Astrocyte (in vitro differentiated cells and primary cell): Measurements from ENCODE around the gene BCAS2. TPM values are rescaled to one million over a fixed set of nuclear protein-coding genes. Genes with fewer than 3 reads are reported as not detected.

ENCODE experiments used
- DNase-seq: peaks from one replicate; pipeline ENCODE4 v3.0.0-alpha.2; 2010; ENCODE audit warnings: low read depth
- FAIRE-seq: peaks from 2 replicates; lab custom pipeline; 2011; peaks lifted over from hg19 to GRCh38; lab: Jason Lieb, UNC
- H2AFZ ChIP-seq: 2 replicates; pipeline ENCODE4 v1.6.0; 2012; ENCODE audit warnings: low read depth, low read length, inconsistent platforms
- H3K27ac ChIP-seq: 2 replicates; pipeline ENCODE4 v1.5.1; 2011; ENCODE audit warnings: low read depth, low read length, inconsistent platforms
- H3K27me3 ChIP-seq: 2 replicates; pipeline ENCODE4 v1.6.0; 2011; ENCODE audit warnings: low read length, inconsistent platforms; ENCODE audit not compliant: insufficient read depth
- H3K36me3 ChIP-seq: 2 replicates; pipeline ENCODE4 v1.5.1; 2011; ENCODE audit warnings: low read length, inconsistent platforms; ENCODE audit not compliant: insufficient read depth
- H3K4me1 ChIP-seq: 2 replicates; pipeline ENCODE4 v1.5.1; 2011; ENCODE audit warnings: low read length, inconsistent platforms; ENCODE audit not compliant: insufficient read depth
- H3K4me2 ChIP-seq: 2 replicates; pipeline ENCODE4 v1.6.0; 2012; ENCODE audit warnings: low read length, inconsistent platforms
- H3K4me3 ChIP-seq: 2 replicates; pipeline ENCODE4 v1.5.1; 2011; ENCODE audit warnings: low read depth, mild to moderate bottlenecking, low read length, inconsistent platforms; ENCODE audit not compliant: insufficient read depth
- H3K79me2 ChIP-seq: 2 replicates; pipeline ENCODE4 v1.6.0; 2012; ENCODE audit warnings: mild to moderate bottlenecking, low read length, inconsistent platforms; ENCODE audit not compliant: insufficient read depth
- H3K9ac ChIP-seq: 2 replicates; pipeline ENCODE4 v1.6.0; 2012; ENCODE audit warnings: mild to moderate bottlenecking, low read length, inconsistent platforms
- H3K9me3 ChIP-seq: 2 replicates; pipeline ENCODE4 v1.5.1; 2012; ENCODE audit warnings: low read depth, mild to moderate bottlenecking, low read length, inconsistent platforms; ENCODE audit not compliant: insufficient read depth
- H4K20me1 ChIP-seq: 2 replicates; pipeline ENCODE4 v1.6.0; 2012; ENCODE audit warnings: low read length, inconsistent platforms; ENCODE audit not compliant: insufficient read depth
- H3K27ac Mint-ChIP-seq: one replicate; pipeline ENCODE4 v1.8.0; 2021; ENCODE audit warnings: mild to moderate bottlenecking, mixed read lengths; ENCODE audit not compliant: unreplicated experiment
- H3K27me3 Mint-ChIP-seq: one replicate; pipeline ENCODE4 v1.8.0; 2021; ENCODE audit warnings: low read depth, mixed read lengths; ENCODE audit not compliant: unreplicated experiment
- H3K36me3 Mint-ChIP-seq: one replicate; pipeline ENCODE4 v1.8.0; 2021; ENCODE audit warnings: low read depth, mixed read lengths; ENCODE audit not compliant: unreplicated experiment
- H3K4me1 Mint-ChIP-seq: one replicate; pipeline ENCODE4 v1.8.0; 2021; ENCODE audit warnings: low read depth, mixed read lengths; ENCODE audit not compliant: unreplicated experiment
- H3K4me3 Mint-ChIP-seq: one replicate; pipeline ENCODE4 v1.8.0; 2021; ENCODE audit warnings: mild to moderate bottlenecking, moderate library complexity, mixed read lengths; ENCODE audit not compliant: unreplicated experiment
- H3K9me3 Mint-ChIP-seq: one replicate; pipeline ENCODE4 v1.8.0; 2021; ENCODE audit warnings: mild to moderate bottlenecking, mixed read lengths; ENCODE audit not compliant: unreplicated experiment
- EZH2 ChIP-seq: IDR thresholded peaks from 2 replicates; pipeline ENCODE4 v1.6.1; 2012; ENCODE audit warnings: mild to moderate bottlenecking, low read length, inconsistent platforms; ENCODE audit not compliant: insufficient read depth
- total RNA-seq: library from RNA; stranded (reverse); gene quantifications from 2 replicates; pipeline ENCODE4 v1.2.1, GENCODE V29; 2021
- TF ChIP-seq, protein P1 (sequence below): IDR thresholded peaks from 2 replicates; pipeline ENCODE4 v1.5.1; 2011; ENCODE audit warnings: low read depth, mild to moderate bottlenecking, inconsistent platforms, low read length, moderate library complexity; ENCODE audit not compliant: insufficient read depth

Gene BCAS2
- total RNA-seq, 1 donor from 2014 or later, result 48.4 TPM

DNA sequence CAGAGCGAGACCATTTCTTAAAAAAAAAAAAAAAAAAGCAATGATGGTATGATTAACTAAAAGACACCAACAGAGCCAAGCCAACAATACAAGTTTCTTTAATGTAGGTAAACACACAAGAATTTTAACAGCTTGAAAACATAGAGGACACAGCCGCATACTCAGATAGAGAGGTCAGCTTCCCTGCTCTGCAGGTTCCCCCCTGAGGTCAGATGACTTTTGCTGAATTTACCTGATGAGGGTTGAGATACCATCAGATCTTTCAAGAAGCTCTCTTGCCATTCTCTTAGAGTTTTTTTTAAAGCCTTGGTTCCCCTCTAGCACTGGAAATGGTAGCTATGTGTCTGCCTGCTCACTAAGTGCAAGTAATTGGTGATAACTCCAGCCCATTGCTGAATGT, 31.1 kb downstream of the BCAS2 start:
- no peak overlapping the region for H2AFZ ChIP-seq
- H3K4me3 ChIP-seq, result no peak overlapping the region
- no peaks in the 10 kb centered on the region for H4K20me1 ChIP-seq
- no peak overlapping the region for H3K9ac ChIP-seq
- H3K4me1 ChIP-seq, result no peaks in the 10 kb centered on the region
- H3K4me1 Mint-ChIP-seq, result no peaks in the 10 kb centered on the region
- peaks cover 2% of the 10 kb centered on the region for H3K27me3 Mint-ChIP-seq
- H3K4me3 Mint-ChIP-seq, result no peak overlapping the region
- no peaks in the 10 kb centered on the region for H3K27me3 ChIP-seq
- no peak for FAIRE-seq
- H3K9me3 Mint-ChIP-seq, result peaks cover 2% of the 10 kb centered on the region
- H3K4me2 ChIP-seq, result no peak overlapping the region
- TF ChIP-seq EZH2, result no peak
- TF ChIP-seq, protein P1, sequence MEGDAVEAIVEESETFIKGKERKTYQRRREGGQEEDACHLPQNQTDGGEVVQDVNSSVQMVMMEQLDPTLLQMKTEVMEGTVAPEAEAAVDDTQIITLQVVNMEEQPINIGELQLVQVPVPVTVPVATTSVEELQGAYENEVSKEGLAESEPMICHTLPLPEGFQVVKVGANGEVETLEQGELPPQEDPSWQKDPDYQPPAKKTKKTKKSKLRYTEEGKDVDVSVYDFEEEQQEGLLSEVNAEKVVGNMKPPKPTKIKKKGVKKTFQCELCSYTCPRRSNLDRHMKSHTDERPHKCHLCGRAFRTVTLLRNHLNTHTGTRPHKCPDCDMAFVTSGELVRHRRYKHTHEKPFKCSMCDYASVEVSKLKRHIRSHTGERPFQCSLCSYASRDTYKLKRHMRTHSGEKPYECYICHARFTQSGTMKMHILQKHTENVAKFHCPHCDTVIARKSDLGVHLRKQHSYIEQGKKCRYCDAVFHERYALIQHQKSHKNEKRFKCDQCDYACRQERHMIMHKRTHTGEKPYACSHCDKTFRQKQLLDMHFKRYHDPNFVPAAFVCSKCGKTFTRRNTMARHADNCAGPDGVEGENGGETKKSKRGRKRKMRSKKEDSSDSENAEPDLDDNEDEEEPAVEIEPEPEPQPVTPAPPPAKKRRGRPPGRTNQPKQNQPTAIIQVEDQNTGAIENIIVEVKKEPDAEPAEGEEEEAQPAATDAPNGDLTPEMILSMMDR, result no peak
- no peak for DNase-seq
- H3K36me3 Mint-ChIP-seq, result no peaks in the 10 kb centered on the region
- no peaks in the 10 kb centered on the region for H3K9me3 ChIP-seq
- H3K79me2 ChIP-seq, result no peaks in the 10 kb centered on the region
- no peaks in the 10 kb centered on the region for H3K36me3 ChIP-seq
- H3K27ac ChIP-seq, result no peak overlapping the region
- no peak overlapping the region for H3K27ac Mint-ChIP-seq

DNA sequence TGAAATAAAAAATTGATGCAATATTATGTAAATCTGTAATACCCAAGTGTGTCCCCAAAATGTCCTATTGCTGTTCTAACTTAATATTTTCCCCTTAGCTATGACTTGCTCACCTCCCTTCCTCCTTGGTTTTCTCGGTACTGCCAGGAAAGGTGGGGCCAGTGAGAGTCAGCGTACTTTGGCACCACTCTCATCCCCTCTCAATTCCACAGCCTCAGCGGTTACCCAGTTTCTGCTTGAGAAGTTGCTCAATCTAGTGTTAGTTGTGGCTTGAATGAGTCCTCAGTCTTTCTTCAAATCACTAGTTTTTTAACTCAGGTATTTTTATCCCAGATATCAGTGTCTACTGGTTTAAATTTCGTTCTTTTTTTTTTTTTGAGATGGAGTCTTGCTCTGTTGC, 32.3 kb downstream of the BCAS2 start:
- Histone ChIP-seq H3K36me3 (no peaks in the 10 kb centered on the region), H3K9ac (no peak overlapping the region), H3K27ac (no peak overlapping the region), H3K79me2 (no peaks in the 10 kb centered on the region), H4K20me1 (no peaks in the 10 kb centered on the region), H2AFZ (no peak overlapping the region), H3K4me1 (no peaks in the 10 kb centered on the region), H3K9me3 (no peaks in the 10 kb centered on the region), H3K27me3 (no peaks in the 10 kb centered on the region), H3K4me3 (no peak overlapping the region), H3K4me2 (no peak overlapping the region)
- TF ChIP-seq, protein P1, result no peak
- TF ChIP-seq EZH2, result no peak
- H3K4me1 Mint-ChIP-seq, result no peaks in the 10 kb centered on the region
- no peak overlapping the region for H3K27ac Mint-ChIP-seq
- peak; percentile 9 for DNase-seq
- no peaks in the 10 kb centered on the region for H3K36me3 Mint-ChIP-seq
- no peaks in the 10 kb centered on the region for H3K27me3 Mint-ChIP-seq
- no peak for FAIRE-seq
- H3K4me3 Mint-ChIP-seq, result no peak overlapping the region
- H3K9me3 Mint-ChIP-seq, result no peaks in the 10 kb centered on the region

DNA sequence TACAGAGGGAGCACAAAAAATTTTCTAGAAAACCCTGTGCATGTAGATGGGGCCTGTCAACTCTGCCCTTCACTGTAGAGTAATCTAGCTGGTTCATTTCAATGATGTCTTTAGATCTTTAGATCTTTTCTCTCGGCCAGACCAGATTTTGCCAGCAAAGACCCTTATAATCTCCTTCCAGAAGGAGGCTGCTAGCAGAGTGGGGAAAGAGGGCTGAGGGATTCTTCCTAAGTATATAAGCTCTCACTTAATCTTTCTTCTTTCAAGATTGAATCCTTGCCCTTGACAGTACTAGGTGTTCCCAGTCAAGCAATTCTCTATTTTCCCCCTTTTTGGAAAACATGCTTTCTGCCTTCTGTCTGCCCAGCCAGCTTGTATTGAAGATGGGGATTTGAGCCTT, 34.3 kb downstream of the BCAS2 start:
- TF ChIP-seq, protein P1, result no peak
- no peak for TF ChIP-seq EZH2
- no peaks in the 10 kb centered on the region for H3K27me3 ChIP-seq
- no peak overlapping the region for H3K4me3 ChIP-seq
- Mint-ChIP-seq H3K4me1 (no peaks in the 10 kb centered on the region), H3K36me3 (no peaks in the 10 kb centered on the region), H3K9me3 (no peaks in the 10 kb centered on the region), H3K27ac (no peak overlapping the region), H3K4me3 (no peak overlapping the region), H3K27me3 (no peaks in the 10 kb centered on the region)
- DNase-seq (no peak), FAIRE-seq (no peak)
- H3K9ac ChIP-seq, result no peak overlapping the region
- H2AFZ ChIP-seq, result no peak overlapping the region
- no peaks in the 10 kb centered on the region for H3K9me3 ChIP-seq
- no peak overlapping the region for H3K27ac ChIP-seq
- H3K36me3 ChIP-seq, result no peaks in the 10 kb centered on the region
- H3K4me2 ChIP-seq, result no peak overlapping the region
- H3K79me2 ChIP-seq, result no peaks in the 10 kb centered on the region
- no peaks in the 10 kb centered on the region for H4K20me1 ChIP-seq
- H3K4me1 ChIP-seq, result no peaks in the 10 kb centered on the region
